HAP-1 (cell line): Measurements from ENCODE around the gene RPTOR.

Source experiments
- DNase-seq, 2 experiments: peaks; one replicate each; pipeline ENCODE4 v3.0.0-alpha.2; 2016 to 2020; ENCODE audit warnings: low spot score in 2 of 2
- H3K27me3 ChIP-seq: fragments of 250-450 bp; sonication (Bioruptor Pico); 2 replicates; pipeline ENCODE4 v1.5.1; 2020; ENCODE audit warnings: low read depth, mild to moderate bottlenecking, moderate library complexity
- H3K36me3 ChIP-seq: fragments of 250-450 bp; sonication (Bioruptor Pico); replicated peaks from 2 replicates; pipeline ENCODE4 v1.5.1; 2020; ENCODE audit warnings: mild to moderate bottlenecking
- H3K4me1 ChIP-seq: fragments of 250-450 bp; sonication (Bioruptor Pico); 2 replicates; pipeline ENCODE4 v1.5.1; 2020; ENCODE audit warnings: mild to moderate bottlenecking
- H3K4me3 ChIP-seq: fragments of 250-450 bp; sonication (Bioruptor Pico); 2 replicates; pipeline ENCODE4 v1.5.1; 2020; ENCODE audit warnings: mild to moderate bottlenecking, moderate library complexity
- H3K9me3 ChIP-seq: fragments of 250-450 bp; sonication (Bioruptor Pico); 2 replicates; pipeline ENCODE4 v1.5.1; 2020; ENCODE audit warnings: mild to moderate bottlenecking, moderate library complexity
- in situ Hi-C: fragments of 300-500 bp; cut with MboI; formaldehyde crosslinking; loops from 3 replicates; pipeline ENCODE4 v1.14.3; 2020; ENCODE audit warnings: low sequenced_read_pairs, inconsistent platforms, mixed read lengths

RPTOR gene

GRCh38 chr17:80773243-80773991, 228.8 kb downstream of the RPTOR start:
- no peaks in the 10 kb centered on the region for H3K27me3 ChIP-seq
- in situ Hi-C loops: no loop called here
- no peaks in the 10 kb centered on the region for H3K4me1 ChIP-seq
- H3K4me3 ChIP-seq: no peak overlapping the region
- no peaks in the 10 kb centered on the region for H3K9me3 ChIP-seq
- no peak for DNase-seq
- no peaks in the 10 kb centered on the region; the same call in 1 of the 2 replicates for H3K36me3 ChIP-seq

- Histone ChIP-seq H3K4me3 (no peak overlapping the region), H3K27me3 (no peaks in the 10 kb centered on the region), H3K4me1 (no peaks in the 10 kb centered on the region), H3K9me3 (no peaks in the 10 kb centered on the region), H3K36me3 (no peaks in the 10 kb centered on the region; the same call in 1 of the 2 replicates)
- in situ Hi-C loops: no loop called here
- DNase-seq: no peak
These were observed 229.5 kb downstream of the RPTOR start for GRCh38 chr17:80774146-80774545.

GRCh38 chr17:80774643-80775281, 230.1 kb downstream of the RPTOR start:
- Histone ChIP-seq H3K27me3 (no peaks in the 10 kb centered on the region), H3K9me3 (no peaks in the 10 kb centered on the region), H3K36me3 (no peaks in the 10 kb centered on the region; the same call in 1 of the 2 replicates), H3K4me3 (no peak overlapping the region), H3K4me1 (no peaks in the 10 kb centered on the region)
- no peak for DNase-seq
- in situ Hi-C loops: no loop called here

- H3K4me1 ChIP-seq: no peaks in the 10 kb centered on the region
- H3K4me3 ChIP-seq: no peak overlapping the region
- DNase-seq: no peak
- no peaks in the 10 kb centered on the region for H3K9me3 ChIP-seq
- no peaks in the 10 kb centered on the region for H3K27me3 ChIP-seq
- in situ Hi-C loops: no loop called here
- H3K36me3 ChIP-seq: no peaks in the 10 kb centered on the region; the same call in 1 of the 2 replicates
These were observed 231.2 kb downstream of the RPTOR start for GRCh38 chr17:80775863-80776262.

- no peaks in the 10 kb centered on the region for H3K4me1 ChIP-seq
- H3K4me3 ChIP-seq: no peak overlapping the region
- no peak for DNase-seq
- H3K36me3 ChIP-seq: no peaks in the 10 kb centered on the region; the same call in 1 of the 2 replicates
- in situ Hi-C loops: no loop called here
- H3K27me3 ChIP-seq: no peaks in the 10 kb centered on the region
- H3K9me3 ChIP-seq: no peaks in the 10 kb centered on the region
These were observed 232.6 kb downstream of the RPTOR start for GRCh38 chr17:80777274-80777673.

- Histone ChIP-seq H3K4me3 (no peak overlapping the region), H3K27me3 (no peaks in the 10 kb centered on the region), H3K4me1 (no peaks in the 10 kb centered on the region), H3K9me3 (no peaks in the 10 kb centered on the region), H3K36me3 (no peaks in the 10 kb centered on the region; the same call in 1 of the 2 replicates)
- no peak for DNase-seq
- in situ Hi-C loops: no loop called here
These were observed 234.1 kb downstream of the RPTOR start for GRCh38 chr17:80778716-80779115.

- no peak for DNase-seq
- no peaks in the 10 kb centered on the region; the same call in 1 of the 2 replicates for H3K36me3 ChIP-seq
- H3K9me3 ChIP-seq: no peaks in the 10 kb centered on the region
- no peaks in the 10 kb centered on the region for H3K4me1 ChIP-seq
- no peaks in the 10 kb centered on the region for H3K27me3 ChIP-seq
- H3K4me3 ChIP-seq: no peak overlapping the region
- in situ Hi-C loops: no loop called here
These were observed 234.7 kb downstream of the RPTOR start for GRCh38 chr17:80779336-80779735.

- Histone ChIP-seq H3K4me3 (no peak overlapping the region), H3K27me3 (no peaks in the 10 kb centered on the region)
- in situ Hi-C loops: no loop called here
These were observed 235.3 kb downstream of the RPTOR start for GRCh38 chr17:80779961-80780380.

GRCh38 chr17:80780381-80781198, 236.0 kb downstream of the RPTOR start:
- Histone ChIP-seq H3K9me3 (no peaks in the 10 kb centered on the region), H3K36me3 (no peaks in the 10 kb centered on the region; the same call in 1 of the 2 replicates), H3K4me3 (no peak overlapping the region), H3K4me1 (no peaks in the 10 kb centered on the region), H3K27me3 (no peaks in the 10 kb centered on the region)
- DNase-seq: no peak
- in situ Hi-C loops: no loop called here

More at GRCh38 chr17:80779961-80780380, 235.3 kb downstream of the RPTOR start:
- no peaks in the 10 kb centered on the region for H3K9me3 ChIP-seq
- no peaks in the 10 kb centered on the region; the same call in 1 of the 2 replicates for H3K36me3 ChIP-seq
- H3K4me1 ChIP-seq: no peaks in the 10 kb centered on the region
- DNase-seq: no peak

- in situ Hi-C loops: no loop called here
- H3K4me1 ChIP-seq: no peaks in the 10 kb centered on the region
- no peak for DNase-seq
- H3K36me3 ChIP-seq: no peaks in the 10 kb centered on the region; the same call in 1 of the 2 replicates
- no peaks in the 10 kb centered on the region for H3K9me3 ChIP-seq
- no peak overlapping the region for H3K4me3 ChIP-seq
- H3K27me3 ChIP-seq: no peaks in the 10 kb centered on the region
These were observed 236.6 kb downstream of the RPTOR start for GRCh38 chr17:80781211-80781610.

GRCh38 chr17:80781807-80782277, 237.2 kb downstream of the RPTOR start:
- H3K27me3 ChIP-seq: no peaks in the 10 kb centered on the region
- H3K4me3 ChIP-seq: no peak overlapping the region
- no peaks in the 10 kb centered on the region; the same call in 1 of the 2 replicates for H3K36me3 ChIP-seq
- H3K4me1 ChIP-seq: no peaks in the 10 kb centered on the region
- H3K9me3 ChIP-seq: no peaks in the 10 kb centered on the region
- DNase-seq: no peak
- in situ Hi-C loops: no loop called here

GRCh38 chr17:80782536-80783427, 238.1 kb downstream of the RPTOR start:
- no peaks in the 10 kb centered on the region for H3K4me1 ChIP-seq
- H3K9me3 ChIP-seq: no peaks in the 10 kb centered on the region
- DNase-seq: no peak
- in situ Hi-C loops: no loop called here
- H3K27me3 ChIP-seq: no peaks in the 10 kb centered on the region
- no peak overlapping the region for H3K4me3 ChIP-seq
- H3K36me3 ChIP-seq: no peaks in the 10 kb centered on the region

GRCh38 chr17:80783486-80783885, 238.8 kb downstream of the RPTOR start:
- H3K4me1 ChIP-seq: no peaks in the 10 kb centered on the region
- no peaks in the 10 kb centered on the region for H3K27me3 ChIP-seq
- H3K4me3 ChIP-seq: no peak overlapping the region
- H3K36me3 ChIP-seq: no peaks in the 10 kb centered on the region
- DNase-seq: no peak
- no peaks in the 10 kb centered on the region for H3K9me3 ChIP-seq
- in situ Hi-C loops: no loop called here
